HUES64 (cell line): Measurements from ENCODE around the gene C1orf56.

Experiments
- H3K27ac ChIP-seq: 2 replicates; pipeline ENCODE4 v1.7.0; 2013; ENCODE audit warnings: low read depth, low read length, inconsistent platforms
- H3K27me3 ChIP-seq: 2 replicates; pipeline ENCODE4 v1.6.1; 2013; ENCODE audit warnings: mild to moderate bottlenecking, low read length; ENCODE audit not compliant: insufficient read depth
- H3K36me3 ChIP-seq: 2 replicates; pipeline ENCODE4 v1.6.1; 2013; ENCODE audit warnings: mild to moderate bottlenecking, low read length; ENCODE audit not compliant: insufficient read depth
- H3K4me1 ChIP-seq: 2 replicates; pipeline ENCODE4 v1.6.1; 2013; ENCODE audit warnings: mild to moderate bottlenecking, low read length, moderate library complexity; ENCODE audit not compliant: insufficient read depth
- H3K4me3 ChIP-seq: 2 replicates; pipeline ENCODE4 v1.5.1; 2013; ENCODE audit warnings: mild to moderate bottlenecking, low read length, moderate library complexity
- H3K9ac ChIP-seq: 2 replicates; pipeline ENCODE4 v1.6.1; 2013; ENCODE audit warnings: mild to moderate bottlenecking, low read depth, low read length
- H3K9me3 ChIP-seq: 2 replicates; pipeline ENCODE4 v1.6.1; 2013; ENCODE audit warnings: low read depth, low read length; ENCODE audit not compliant: insufficient read depth
- WGBS: fragments of 150-250, 120-280 bp; methylation state at CpG from one replicate; pipeline ENCODE4 v1.1.7; 2013; ENCODE audit warnings: missing lambda C conversion rate; 5-methylcytosine and 5-hydroxymethylcytosine counted together

Gene C1orf56

DNA sequence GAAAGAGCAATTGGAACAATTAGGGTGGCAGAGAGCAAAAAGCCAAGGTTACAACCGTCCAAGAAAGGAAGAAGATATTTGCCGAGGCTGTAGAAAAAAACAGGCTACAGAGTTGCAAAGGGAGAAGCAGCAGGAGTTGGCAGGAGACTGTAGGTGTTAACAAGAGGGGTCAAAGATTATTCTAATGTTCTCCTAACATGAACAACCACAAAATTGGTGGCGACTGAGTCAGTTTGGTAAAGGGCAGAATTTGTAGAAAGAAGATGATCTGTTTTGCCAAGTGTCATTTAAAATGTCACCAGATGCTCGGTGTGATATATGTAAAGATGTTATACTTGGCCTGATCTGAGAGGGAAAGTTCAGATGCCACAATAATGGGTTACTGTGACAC is 39.7 kb upstream of the C1orf56 start:
- H3K27ac ChIP-seq = peak overlapping the region; percentile 68; the same call in 1 of the 2 replicates
- H3K4me1 ChIP-seq = peaks cover 22% of the 10 kb centered on the region
- H3K9ac ChIP-seq = peak overlapping the region; percentile 62
- WGBS = 29% methylated on average over 4 of the region's 4 CpGs
- no peaks in the 10 kb centered on the region for H3K36me3 ChIP-seq
- no peaks in the 10 kb centered on the region for H3K9me3 ChIP-seq
- H3K27me3 ChIP-seq = no peaks in the 10 kb centered on the region
- peak overlapping the region; percentile 83 for H3K4me3 ChIP-seq

DNA sequence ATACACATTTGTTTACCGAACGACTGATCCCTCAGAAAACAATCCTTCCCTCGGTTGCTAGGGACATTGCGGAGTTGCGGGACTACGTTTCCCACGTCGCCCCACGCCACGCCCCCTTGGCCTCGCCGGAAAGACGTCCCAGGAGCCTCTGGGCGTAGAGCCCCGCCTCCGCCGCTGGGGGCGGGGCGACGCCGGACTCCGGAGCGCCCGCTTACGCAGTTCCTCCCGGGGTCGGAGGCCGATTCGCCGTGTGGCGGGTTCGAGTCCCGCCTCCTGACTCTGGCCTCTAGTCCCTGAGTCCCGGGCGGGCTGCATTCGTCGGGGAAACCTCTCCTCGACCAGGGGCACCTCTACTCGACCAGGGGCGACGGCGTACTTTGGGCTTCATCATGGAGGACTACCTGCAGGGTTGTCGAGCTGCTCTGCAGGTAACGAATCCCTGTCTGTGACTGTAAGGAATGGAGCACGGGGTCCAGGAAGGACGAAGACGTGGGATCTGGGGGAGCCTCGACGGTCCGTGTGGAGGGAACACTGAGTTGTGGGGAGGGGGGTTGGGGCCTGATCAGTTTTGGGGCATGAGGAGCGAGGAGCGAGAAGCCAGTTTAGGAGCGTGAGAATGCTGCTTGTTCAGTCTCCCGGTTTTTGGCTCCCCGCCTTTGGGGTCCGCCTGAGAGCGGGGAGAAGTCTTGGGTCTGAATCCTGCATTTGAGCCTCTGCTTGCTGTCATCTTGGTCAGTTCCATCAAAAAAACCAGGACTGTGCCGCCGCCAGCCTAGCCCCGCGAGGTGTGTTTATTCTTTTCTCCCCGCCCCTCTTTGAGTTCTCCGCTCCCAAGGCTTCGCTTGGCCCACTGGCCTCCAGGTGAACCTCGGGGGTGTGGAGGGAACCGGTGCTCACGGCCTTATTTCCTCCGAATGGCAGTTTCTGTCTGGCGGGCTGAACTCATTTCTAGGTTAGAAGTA is 39.0 kb upstream of the C1orf56 start, which contains the start of gene PRUNE1:
TSS of gene PRUNE1 (plus strand) at position 206 of the 962 bp plus-strand sequence. CDS start at position 390, 184 bp downstream.
- Histone ChIP-seq H3K4me3 (peak within 1 kb of the TSS; percentile 83), H3K9ac (peak within 1 kb of the TSS; percentile 74), H3K27me3 (no peaks in the 10 kb centered on the region), H3K4me1 (peaks cover 22% of the 10 kb centered on the region), H3K27ac (peak within 1 kb of the TSS; percentile 68; the same call in 1 of the 2 replicates), H3K9me3 (no peaks in the 10 kb centered on the region), H3K36me3 (no peaks in the 10 kb centered on the region)
- 2% methylated on average over 68 of the region's 69 CpGs for WGBS

DNA sequence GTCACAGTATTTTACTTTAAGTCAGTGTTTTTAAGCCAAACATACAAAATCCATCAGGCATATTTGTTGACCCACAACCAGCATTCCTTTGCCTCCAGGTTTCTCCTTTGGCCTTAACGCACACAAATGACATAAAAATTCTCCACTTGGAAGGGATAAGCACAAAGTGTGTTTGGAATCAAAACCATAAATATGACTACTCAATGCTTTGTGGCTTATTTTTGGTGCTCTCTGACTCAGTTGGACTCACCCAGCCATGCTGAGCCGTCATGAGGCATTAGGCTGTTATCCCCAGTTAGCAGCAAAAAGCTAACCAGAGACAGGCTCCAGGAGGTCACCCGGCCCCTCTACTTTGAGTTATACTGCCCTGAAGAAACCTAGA is 38.4 kb upstream of the C1orf56 start:
- Histone ChIP-seq H3K9ac (no peak overlapping the region), H3K9me3 (no peaks in the 10 kb centered on the region), H3K4me1 (peaks cover 22% of the 10 kb centered on the region), H3K27me3 (no peaks in the 10 kb centered on the region), H3K4me3 (peak overlapping the region; percentile 83), H3K36me3 (no peaks in the 10 kb centered on the region), H3K27ac (no peak overlapping the region)
- WGBS = 76% methylated on average over 3 of the region's 3 CpGs

DNA sequence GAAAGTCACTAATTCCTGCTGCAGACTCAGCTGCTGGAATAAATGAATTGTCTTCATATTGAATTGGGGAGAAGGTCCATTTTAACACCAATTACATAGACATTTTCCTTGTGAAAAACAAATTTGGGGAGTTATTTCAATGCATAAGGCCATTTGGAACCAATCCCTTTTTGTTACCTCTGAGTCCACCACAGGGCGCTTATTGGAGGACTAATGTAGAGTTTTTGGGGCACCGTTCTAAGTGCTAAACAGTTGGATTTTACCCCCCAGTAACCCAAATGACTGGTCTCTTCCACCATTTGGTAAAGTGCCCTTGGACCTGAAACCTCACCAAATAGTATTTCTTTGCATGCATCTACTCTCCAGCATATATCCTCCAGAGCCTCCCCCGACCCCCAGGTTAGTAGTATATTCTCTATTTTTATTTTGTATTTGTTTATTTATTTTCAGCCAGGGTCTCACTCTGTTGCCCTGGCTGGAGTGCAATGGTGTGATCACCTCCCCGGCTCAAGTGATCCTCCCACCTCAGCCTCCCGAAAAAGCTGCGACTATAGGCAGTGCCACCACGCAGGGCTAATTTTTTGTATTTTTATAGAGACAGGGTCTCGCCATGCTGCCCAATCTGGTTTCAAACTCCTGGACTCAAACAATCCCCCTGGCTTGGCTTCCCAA is 37.7 kb upstream of the C1orf56 start:
- H3K36me3 ChIP-seq = no peaks in the 10 kb centered on the region
- H3K4me3 ChIP-seq = no peak overlapping the region
- no peaks in the 10 kb centered on the region for H3K27me3 ChIP-seq
- H3K4me1 ChIP-seq = peaks cover 22% of the 10 kb centered on the region
- H3K9me3 ChIP-seq = no peaks in the 10 kb centered on the region
- WGBS = 95% methylated on average over 7 of the region's 8 CpGs
- H3K27ac ChIP-seq = no peak overlapping the region
- H3K9ac ChIP-seq = no peak overlapping the region

DNA sequence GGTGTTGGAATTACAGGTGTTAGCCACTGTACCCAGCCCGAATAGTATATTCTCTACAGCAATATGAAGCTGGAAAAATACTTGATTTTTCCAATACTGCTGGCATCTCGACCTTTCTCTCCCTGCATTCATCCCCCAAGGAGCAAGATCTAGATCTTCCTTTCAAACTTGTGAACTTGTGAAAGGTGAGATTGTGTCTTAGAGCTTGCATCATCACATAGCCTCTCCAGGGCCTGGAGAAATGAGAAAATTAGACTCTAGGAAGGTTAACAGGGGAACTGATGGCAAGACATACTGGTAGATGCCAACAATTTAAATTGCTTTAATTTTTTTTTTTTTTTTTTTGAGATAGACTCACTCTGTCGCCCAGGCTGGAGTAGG is 37.2 kb upstream of the C1orf56 start:
- H3K9me3 ChIP-seq = no peaks in the 10 kb centered on the region
- no peaks in the 10 kb centered on the region for H3K36me3 ChIP-seq
- no peak overlapping the region for H3K9ac ChIP-seq
- no peak overlapping the region for H3K27ac ChIP-seq
- 95% methylated on average over 3 of the region's 3 CpGs for WGBS
- H3K27me3 ChIP-seq = no peaks in the 10 kb centered on the region
- H3K4me1 ChIP-seq = peaks cover 21% of the 10 kb centered on the region
- no peak overlapping the region for H3K4me3 ChIP-seq

DNA sequence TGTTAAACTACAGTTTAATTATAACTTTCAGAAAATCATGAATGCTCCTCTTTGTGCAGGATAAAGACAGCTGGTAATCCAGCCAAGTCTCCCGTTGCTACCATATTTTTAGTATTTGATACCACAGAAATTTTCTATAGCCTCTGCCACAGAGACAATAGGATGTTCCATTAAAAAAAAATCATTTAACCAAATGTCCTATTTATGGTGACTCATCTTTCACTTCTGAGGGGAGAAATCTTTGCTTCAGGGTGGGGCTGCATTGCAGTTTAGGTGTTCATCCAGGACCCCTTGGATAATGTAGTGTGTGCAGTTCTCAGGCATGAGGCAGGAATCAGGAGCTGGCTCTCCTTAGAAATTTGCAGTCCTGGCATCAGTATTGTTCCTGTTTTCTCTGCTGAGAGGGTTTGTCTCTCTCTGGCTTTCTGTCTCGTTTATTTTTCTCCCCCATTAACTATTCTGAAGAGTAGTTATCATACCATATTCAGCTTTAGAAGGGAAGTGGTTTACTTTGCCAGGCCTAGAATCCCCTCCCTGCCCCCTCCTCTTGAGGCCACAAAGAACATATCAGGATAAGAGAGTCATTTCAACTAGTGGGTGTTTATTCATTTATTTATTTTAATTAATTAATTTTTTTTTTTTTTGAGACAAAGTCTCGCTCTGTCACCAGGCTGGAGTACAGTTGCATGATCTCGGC is 36.2 kb upstream of the C1orf56 start:
- 97% methylated on average over 3 of the region's 4 CpGs for WGBS
- no peak overlapping the region for H3K9ac ChIP-seq
- peaks cover 13% of the 10 kb centered on the region for H3K4me1 ChIP-seq

DNA sequence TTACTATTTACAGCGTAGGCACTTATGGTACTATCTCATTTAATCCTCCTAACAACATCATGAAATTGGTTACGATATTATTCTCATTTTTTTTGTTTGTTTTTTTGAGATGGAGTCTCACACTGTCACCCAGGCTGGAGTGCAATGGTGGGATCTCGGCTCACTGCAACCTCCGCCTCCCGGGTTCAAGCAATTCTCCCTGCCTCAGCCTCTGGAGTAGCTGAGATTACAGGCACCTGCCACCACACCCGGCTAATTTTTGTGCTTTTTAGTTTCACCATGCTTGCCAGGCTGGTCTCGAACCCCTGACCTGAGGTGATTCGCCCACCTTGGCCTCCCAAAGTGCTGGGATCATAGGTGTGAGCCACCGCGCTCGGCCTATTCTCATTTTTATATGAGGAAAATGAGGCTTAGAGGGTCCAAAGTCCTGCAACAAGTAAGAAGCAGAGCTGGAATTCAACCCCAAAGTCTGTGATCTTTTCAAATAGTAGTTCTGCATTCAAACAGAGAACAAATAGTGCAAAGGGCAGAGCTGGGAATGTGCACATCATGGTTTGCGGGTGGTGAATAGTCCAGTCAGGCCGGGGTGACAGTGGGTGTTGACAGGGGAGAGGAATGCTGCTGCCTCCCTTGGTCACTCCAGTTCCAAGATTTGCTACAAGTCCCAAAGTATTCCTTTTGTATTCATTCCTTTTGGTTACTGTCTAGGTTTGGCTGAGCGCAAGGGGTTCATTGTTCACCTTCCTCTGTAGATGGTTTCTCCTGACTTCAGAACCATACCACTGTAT is 34.7 kb upstream of the C1orf56 start:
- Histone ChIP-seq H3K27ac (no peak overlapping the region), H3K36me3 (peaks cover 2% of the 10 kb centered on the region), H3K27me3 (no peaks in the 10 kb centered on the region), H3K9ac (no peak overlapping the region), H3K4me1 (peaks cover 5% of the 10 kb centered on the region), H3K4me3 (no peak overlapping the region), H3K9me3 (no peaks in the 10 kb centered on the region)
- WGBS = 95% methylated on average over 14 of the region's 14 CpGs

More for the DNA sequence above, 36.2 kb upstream of the C1orf56 start:
- no peaks in the 10 kb centered on the region for H3K9me3 ChIP-seq
- H3K36me3 ChIP-seq = no peaks in the 10 kb centered on the region
- H3K27ac ChIP-seq = no peak overlapping the region
- no peak overlapping the region for H3K4me3 ChIP-seq
- H3K27me3 ChIP-seq = no peaks in the 10 kb centered on the region

DNA sequence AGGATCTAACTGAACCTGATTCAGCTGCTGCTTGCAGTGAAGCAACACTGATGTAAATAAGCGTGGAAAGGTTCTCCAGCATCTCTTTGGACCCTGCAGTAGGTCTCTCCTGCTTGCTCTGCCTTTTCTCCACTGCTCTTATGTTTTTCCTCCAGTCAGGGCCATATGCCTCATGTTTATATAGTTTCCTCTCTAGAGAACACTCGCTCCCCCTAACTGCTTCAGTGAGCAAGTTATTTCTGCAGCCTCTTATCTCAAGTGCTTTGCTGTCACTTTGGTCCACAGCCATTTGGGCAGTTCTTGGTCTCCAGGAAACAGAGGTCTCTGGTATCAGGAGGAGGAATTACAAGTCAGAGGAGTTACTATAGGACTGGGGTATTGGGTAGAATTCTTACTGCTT is 34.0 kb upstream of the C1orf56 start:
- Histone ChIP-seq H3K4me1 (peaks cover 3% of the 10 kb centered on the region; the same call in 1 of the 2 replicates), H3K9me3 (no peaks in the 10 kb centered on the region), H3K9ac (no peak overlapping the region), H3K27ac (no peak overlapping the region), H3K4me3 (no peak overlapping the region), H3K36me3 (peaks cover 8% of the 10 kb centered on the region), H3K27me3 (no peaks in the 10 kb centered on the region)
- 94% methylated on average over 2 of the region's 2 CpGs for WGBS

DNA sequence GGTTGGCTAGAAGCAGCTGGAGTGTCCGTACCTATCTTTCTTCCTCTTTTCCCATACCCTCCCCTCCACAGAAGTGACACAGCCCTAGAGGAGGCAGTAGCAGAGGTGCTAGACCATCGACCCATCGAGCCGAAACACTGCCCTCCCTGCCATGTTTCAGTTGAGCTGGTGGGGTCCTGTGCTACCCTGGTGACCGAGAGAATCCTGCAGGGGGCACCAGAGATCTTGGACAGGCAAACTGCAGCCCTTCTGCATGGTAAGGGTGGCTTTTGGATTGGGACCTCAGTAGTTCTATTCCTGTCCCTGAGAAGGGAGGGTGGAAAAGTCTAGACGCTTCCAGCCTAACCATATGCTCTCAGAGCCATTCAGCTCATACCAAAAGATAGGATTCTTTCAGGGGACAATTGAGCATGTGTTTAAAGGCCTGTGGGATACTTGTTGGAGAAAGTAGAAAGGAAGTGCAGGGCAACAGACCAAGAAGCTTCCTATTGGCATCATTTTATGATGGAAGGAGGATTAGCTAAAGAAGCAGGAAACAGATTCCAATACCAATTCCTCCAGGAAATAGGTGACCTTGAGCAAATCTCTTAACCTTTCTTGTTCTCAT is 22.9 kb upstream of the C1orf56 start:
- Histone ChIP-seq H3K36me3 (peaks cover 38% of the 10 kb centered on the region), H3K4me3 (no peak overlapping the region)

DNA sequence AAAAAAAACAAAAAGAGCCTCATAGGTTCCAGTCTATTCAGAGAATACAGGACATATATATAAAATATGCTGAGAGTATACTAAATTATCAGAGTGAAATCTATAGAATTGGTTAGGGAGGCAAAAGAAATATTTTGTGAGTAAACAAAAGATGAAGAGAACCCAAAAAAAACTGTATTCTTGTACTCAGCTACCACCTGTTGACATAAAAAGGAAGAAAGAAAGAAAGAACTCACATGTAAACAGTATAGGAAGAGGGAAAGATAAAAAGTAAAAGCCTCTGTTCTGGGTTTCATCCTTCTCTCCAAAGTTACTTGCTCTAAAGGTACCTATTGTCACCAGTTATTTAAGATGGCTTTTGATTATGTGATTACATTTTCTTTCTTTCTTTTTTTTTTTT is 21.1 kb upstream of the C1orf56 start:
- H3K4me3 ChIP-seq = no peak overlapping the region
- H3K4me1 ChIP-seq = no peaks in the 10 kb centered on the region
- H3K36me3 ChIP-seq = peaks cover 48% of the 10 kb centered on the region
- no peaks in the 10 kb centered on the region for H3K9me3 ChIP-seq
- H3K9ac ChIP-seq = no peak overlapping the region
- no peaks in the 10 kb centered on the region for H3K27me3 ChIP-seq
- no peak overlapping the region for H3K27ac ChIP-seq

More for the DNA sequence above, 22.9 kb upstream of the C1orf56 start:
- H3K27ac ChIP-seq = no peak overlapping the region
- H3K4me1 ChIP-seq = no peaks in the 10 kb centered on the region
- H3K9ac ChIP-seq = no peak overlapping the region
- no peaks in the 10 kb centered on the region for H3K9me3 ChIP-seq
- 51% methylated on average over 5 of the region's 6 CpGs for WGBS
- no peaks in the 10 kb centered on the region for H3K27me3 ChIP-seq
